NCI-H774 (cell line): ENCODE data around the gene TCEANC2.
"Not testable (repeated sequence)": the region's sequence is repeated elsewhere in the genome, so short reads cannot be mapped to it uniquely, and the experiment has no call there.

Experiments used
- DNase-seq: peaks from one replicate; lab custom pipeline; 2025; lab: John Stamatoyannopoulos, UW

The TCEANC2 gene

GRCh38 chr1:54052934-54053744, at the start of gene TCEANC2, which contains the start of gene TMEM59:
TCEANC2 (plus strand) TSS chr1:54053608; CDS start chr1:54054423, 815 bp downstream.
TMEM59 (minus strand) TSS chr1:54053204; CDS start chr1:54053188, 16 bp downstream.
- DNase-seq = peak; percentile 99

- DNase-seq = not testable (repeated sequence)
Measured at GRCh38 chr1:54003750-54004480, 49.5 kb upstream of the TCEANC2 start.

- no peak for DNase-seq
Measured at GRCh38 chr1:54004481-54005049, 48.8 kb upstream of the TCEANC2 start.

- DNase-seq = no peak
Measured at GRCh38 chr1:54006508-54006907, 46.9 kb upstream of the TCEANC2 start.

GRCh38 chr1:54007613-54008012, 45.8 kb upstream of the TCEANC2 start:
- DNase-seq = no peak

GRCh38 chr1:54008876-54009275, 44.5 kb upstream of the TCEANC2 start:
- no peak for DNase-seq

- DNase-seq = no peak
Measured at GRCh38 chr1:54009406-54009805, 44.0 kb upstream of the TCEANC2 start.

GRCh38 chr1:54010415-54011117, 42.8 kb upstream of the TCEANC2 start:
- no peak for DNase-seq

- DNase-seq = no peak
Measured at GRCh38 chr1:54011316-54012007, 41.9 kb upstream of the TCEANC2 start.

GRCh38 chr1:54012008-54012325, 41.4 kb upstream of the TCEANC2 start:
- no peak for DNase-seq

- DNase-seq = no peak
Measured at GRCh38 chr1:54012863-54013262, 40.5 kb upstream of the TCEANC2 start.

GRCh38 chr1:54013393-54014008, 39.9 kb upstream of the TCEANC2 start:
- no peak for DNase-seq

GRCh38 chr1:54014009-54014629, 39.3 kb upstream of the TCEANC2 start:
- DNase-seq = no peak

GRCh38 chr1:54016343-54017282, 36.8 kb upstream of the TCEANC2 start:
- peak; percentile 87 for DNase-seq

- DNase-seq = peak; percentile 34
Measured at GRCh38 chr1:54017979-54018378, 35.4 kb upstream of the TCEANC2 start, which contains the start of gene LDLRAD1. LDLRAD1 (minus strand) TSS chr1:54018186; CDS start chr1:54018112, 74 bp downstream.

GRCh38 chr1:54018635-54019034, 34.8 kb upstream of the TCEANC2 start:
- DNase-seq = no peak

GRCh38 chr1:54019562-54020176, 33.7 kb upstream of the TCEANC2 start:
- not testable (repeated sequence) for DNase-seq

GRCh38 chr1:54024358-54024757, 29.1 kb upstream of the TCEANC2 start:
- DNase-seq = no peak

- DNase-seq = not testable (repeated sequence)
Measured at GRCh38 chr1:54024811-54025210, 28.6 kb upstream of the TCEANC2 start.
